SK-N-SH (cell line): Measurements from ENCODE around the gene ZDHHC19. TPM values are rescaled to one million over a fixed set of nuclear protein-coding genes. Genes with fewer than 3 reads are reported as not detected.

Experiments
- CTCF ChIA-PET: fragments of 300-600, 350-600 bp; formaldehyde crosslinking; extraction: SDS; loops from one replicate; lab custom pipeline; 2021; lab: Yijun Ruan, JAX
- POLR2A ChIA-PET: fragments of 350-600 bp; sonication (Branson Sonifier 250); formaldehyde crosslinking; extraction: SDS; loops from one replicate; lab custom pipeline; 2020; ENCODE audit warnings: antibody characterized with exemption, inconsistent platforms; lab: Yijun Ruan, JAX
- DNase-seq: peaks from one replicate; pipeline ENCODE4 v3.0.0; 2012
- H2AFZ ChIP-seq: fragments of 200-600 bp; sonication (generic); 2 replicates; pipeline ENCODE4 v1.8.1; 2016; ENCODE audit warnings: antibody characterized with exemption, mild to moderate bottlenecking, low read depth
- H3F3A ChIP-seq: fragments of 200-600 bp; sonication (generic); replicated peaks from 2 replicates; pipeline ENCODE3; 2016; ENCODE audit warnings: antibody characterized with exemption, mild to moderate bottlenecking; ENCODE audit not compliant: insufficient read depth
- H3K27ac ChIP-seq, 2 experiments: fragments of 200-500 bp in 1 of 2; fragments of 200-600 bp in 1 of 2; sonication (Bioruptor generic) in 1 of 2; sonication (generic), shearing (Covaris generic) in 1 of 2; 2 replicates each; pipeline versions ENCODE4 v1.5.1 to v1.6.1; 2014 to 2016; ENCODE audit warnings: low read depth in 2 of 2, inconsistent platforms in 1 of 2, low read length in 1 of 2, mild to moderate bottlenecking in 1 of 2, mixed read lengths in 1 of 2
- H3K27me3 ChIP-seq: fragments of 200-600 bp; sonication (generic), shearing (Covaris generic); 2 replicates; pipeline ENCODE4 v1.6.1; 2016; ENCODE audit warnings: mixed run types; ENCODE audit not compliant: insufficient read depth
- H3K36me3 ChIP-seq, 2 experiments: fragments of 200-500 bp in 1 of 2; fragments of 200-600 bp in 1 of 2; sonication (Bioruptor generic) in 1 of 2; sonication (generic) in 1 of 2; replicated peaks in 1 of 2; 2 replicates each; pipeline versions ENCODE3 to v1.5.1; 2014 to 2016; ENCODE audit warnings: low read length in 1 of 2, mild to moderate bottlenecking in 1 of 2; ENCODE audit not compliant: insufficient read depth in 2 of 2, control insufficient read depth in 1 of 2
- H3K4me1 ChIP-seq, 2 experiments: fragments of 200-500 bp in 1 of 2; fragments of 200-600 bp in 1 of 2; sonication (Bioruptor generic) in 1 of 2; sonication (generic), shearing (Covaris generic) in 1 of 2; 2 replicates each; pipeline versions ENCODE4 v1.5.1 to v1.6.1; 2014 to 2016; ENCODE audit warnings: low read depth in 1 of 2, low read length in 1 of 2, mixed run types in 1 of 2; ENCODE audit not compliant: insufficient read depth in 2 of 2, control insufficient read depth in 1 of 2
- H3K4me2 ChIP-seq: fragments of 200-600 bp; sonication (generic), shearing (Covaris generic); 2 replicates; pipeline ENCODE4 v1.6.1; 2017; ENCODE audit warnings: mixed run types
- H3K4me3 ChIP-seq, 2 experiments: fragments of 200-500 bp in 1 of 2; fragments of 200-600 bp in 1 of 2; sonication (Bioruptor generic) in 1 of 2; sonication (generic), shearing (Covaris generic) in 1 of 2; 2 replicates each; pipeline versions ENCODE4 v1.5.1 to v1.8.1; 2014 to 2016; ENCODE audit warnings: low read depth in 2 of 2, inconsistent platforms in 1 of 2, low read length in 1 of 2, mild to moderate bottlenecking in 1 of 2, mixed read lengths in 1 of 2, moderate library complexity in 1 of 2
- H3K79me2 ChIP-seq: fragments of 200-600 bp; sonication (generic); 2 replicates; pipeline ENCODE4 v1.8.1; 2017; ENCODE audit warnings: mild to moderate bottlenecking; ENCODE audit not compliant: insufficient read depth
- H3K9ac ChIP-seq: fragments of 200-600 bp; sonication (generic); 2 replicates; pipeline ENCODE4 v1.6.1; 2017; ENCODE audit warnings: mixed run types
- H3K9me2 ChIP-seq: fragments of 200-600 bp; sonication (generic); 2 replicates; pipeline ENCODE4 v1.6.1; 2017; ENCODE audit warnings: mixed run types
- H3K9me3 ChIP-seq: fragments of 200-600 bp; sonication (generic); 2 replicates; pipeline ENCODE4 v1.6.1; 2017; ENCODE audit warnings: mixed run types, mild to moderate bottlenecking, moderate library complexity
- H4K20me1 ChIP-seq: fragments of 200-600 bp; sonication (generic); 2 replicates; pipeline ENCODE4 v1.6.1; 2017; ENCODE audit warnings: mild to moderate bottlenecking, mixed run types; ENCODE audit not compliant: insufficient read depth
- CHD2 ChIP-seq: fragments of 150-350 bp; IDR thresholded peaks from 2 replicates; pipeline ENCODE4 v1.6.1; 2018; ENCODE audit warnings: low read length; ENCODE audit not compliant: partially characterized antibody
- EP300 ChIP-seq, 2 experiments: IDR thresholded peaks; 2 replicates each; pipeline versions ENCODE4 v1.4.0 to v1.6.1; 2012; ENCODE audit warnings: borderline replicate concordance in 1 of 2, low read depth in 1 of 2, low read length in 1 of 2
- FOSL2 ChIP-seq: IDR thresholded peaks from 2 replicates; pipeline ENCODE4 v1.4.0; 2012; ENCODE audit warnings: low read depth, mild to moderate bottlenecking, moderate library complexity, borderline replicate concordance
- FOXM1 ChIP-seq: IDR thresholded peaks from 2 replicates; pipeline ENCODE4 v1.4.0; 2012; ENCODE audit warnings: low read depth, mild to moderate bottlenecking
- GABPA ChIP-seq: IDR thresholded peaks from 2 replicates; pipeline ENCODE4 v1.4.0; 2012; ENCODE audit warnings: low read depth, mild to moderate bottlenecking
- GATA2 ChIP-seq: sonication (generic); formaldehyde crosslinking; IDR thresholded peaks from 2 replicates; pipeline ENCODE4 v1.5.0; 2020; ENCODE audit warnings: mild to moderate bottlenecking, missing genetic modification reagents
- JUND ChIP-seq: IDR thresholded peaks from 2 replicates; pipeline ENCODE4 v1.4.0; 2012
- NFIC ChIP-seq: IDR thresholded peaks from 2 replicates; pipeline ENCODE4 v1.4.0; 2012; ENCODE audit warnings: borderline replicate concordance
- PBX3 ChIP-seq: IDR thresholded peaks from 2 replicates; pipeline ENCODE4; 2012
- RXRA ChIP-seq: IDR thresholded peaks from 2 replicates; pipeline ENCODE4 v1.4.0; 2012; ENCODE audit warnings: low read depth, mild to moderate bottlenecking, borderline replicate concordance
- SIN3A ChIP-seq: IDR thresholded peaks from 2 replicates; pipeline ENCODE4 v1.6.1; 2012; ENCODE audit warnings: low read depth, mild to moderate bottlenecking, low read length, moderate library complexity, borderline replicate concordance
- TAF1 ChIP-seq: IDR thresholded peaks from 2 replicates; pipeline ENCODE4 v1.6.1; 2012; ENCODE audit warnings: low read depth, mild to moderate bottlenecking, low read length, moderate library complexity, borderline replicate concordance
- TCF12 ChIP-seq: IDR thresholded peaks from 2 replicates; pipeline ENCODE4 v1.4.0; 2012
- USF1 ChIP-seq: IDR thresholded peaks from 2 replicates; pipeline ENCODE4 v1.4.0; 2012; ENCODE audit warnings: low read depth, borderline replicate concordance
- WGBS: methylation state at CpG from one replicate; pipeline ENCODE4 v1.1.6; 2017; ENCODE audit warnings: low lambda C conversion rate; 5-methylcytosine and 5-hydroxymethylcytosine counted together
- polyA plus RNA-seq, 3 experiments: library from polyadenylated mRNA; depleted of rRNA; stranded (reverse); fragments of >200 nt; gene quantifications; 2 replicates each; pipeline ENCODE4 v1.2.3, GENCODE V29; 2012
- TF ChIP-seq, protein P1 (sequence below): IDR thresholded peaks from 2 replicates; pipeline ENCODE4 v1.4.0; 2012; ENCODE audit warnings: low read depth
- TF ChIP-seq, protein P2 (sequence below): fragments of 200-600 bp; sonication (generic); IDR thresholded peaks from 2 replicates; pipeline ENCODE4 v1.6.1; 2017; ENCODE audit warnings: antibody characterized with exemption, mild to moderate bottlenecking, moderate library complexity

Gene ZDHHC19
- polyA plus RNA-seq, 1 of the 3 experiments (the other 2 are of a cell fraction): not detected

- no peaks in the 10 kb centered on the region for H3K79me2 ChIP-seq
- no peak overlapping the region for H3K4me3 ChIP-seq
- H3K9me2 ChIP-seq: no peaks in the 10 kb centered on the region
- CTCF ChIA-PET: interaction anchor here (1.0 to 2.3 kb wide), 4 partner anchors 11 to 319 kb away, joined by 3 to 9 read pairs (median 3); no protein-coding TSS in a partner anchor
- H3K27ac ChIP-seq: peak overlapping the region in 1 of 2 experiments; percentile 14; a peak in 1 of 4 replicates
- TF ChIP-seq JUND (no peak), EP300 (IDR thresholded peaks at IDR 0.05; ENCODE audit: borderline replicate concordance in 1 of 2, low read depth in 1 of 2, low read length in 1 of 2) (no peak), RXRA (no peak), CHD2 (no peak)
- no peaks in the 10 kb centered on the region for H4K20me1 ChIP-seq
- no peak overlapping the region for H3K4me2 ChIP-seq
- DNase-seq: no peak
- no peaks in the 10 kb centered on the region for H3F3A ChIP-seq
- POLR2A ChIA-PET: no interaction called here
- no peak overlapping the region for H2AFZ ChIP-seq
- H3K4me1 ChIP-seq: peaks cover 0 to 17% of the 10 kb centered on the region in 2 experiments; a peak in 1 of 4 replicates
- WGBS: 91% methylated on average over 10 of the region's 13 CpGs
- no peaks in the 10 kb centered on the region for H3K27me3 ChIP-seq
- no peaks in the 10 kb centered on the region for H3K36me3 ChIP-seq
- H3K9me3 ChIP-seq: no peaks in the 10 kb centered on the region
- H3K9ac ChIP-seq: no peak overlapping the region
Measured at GRCh38 chr3:196218155-196218712, 7.0 kb upstream of the ZDHHC19 start.

DNA sequence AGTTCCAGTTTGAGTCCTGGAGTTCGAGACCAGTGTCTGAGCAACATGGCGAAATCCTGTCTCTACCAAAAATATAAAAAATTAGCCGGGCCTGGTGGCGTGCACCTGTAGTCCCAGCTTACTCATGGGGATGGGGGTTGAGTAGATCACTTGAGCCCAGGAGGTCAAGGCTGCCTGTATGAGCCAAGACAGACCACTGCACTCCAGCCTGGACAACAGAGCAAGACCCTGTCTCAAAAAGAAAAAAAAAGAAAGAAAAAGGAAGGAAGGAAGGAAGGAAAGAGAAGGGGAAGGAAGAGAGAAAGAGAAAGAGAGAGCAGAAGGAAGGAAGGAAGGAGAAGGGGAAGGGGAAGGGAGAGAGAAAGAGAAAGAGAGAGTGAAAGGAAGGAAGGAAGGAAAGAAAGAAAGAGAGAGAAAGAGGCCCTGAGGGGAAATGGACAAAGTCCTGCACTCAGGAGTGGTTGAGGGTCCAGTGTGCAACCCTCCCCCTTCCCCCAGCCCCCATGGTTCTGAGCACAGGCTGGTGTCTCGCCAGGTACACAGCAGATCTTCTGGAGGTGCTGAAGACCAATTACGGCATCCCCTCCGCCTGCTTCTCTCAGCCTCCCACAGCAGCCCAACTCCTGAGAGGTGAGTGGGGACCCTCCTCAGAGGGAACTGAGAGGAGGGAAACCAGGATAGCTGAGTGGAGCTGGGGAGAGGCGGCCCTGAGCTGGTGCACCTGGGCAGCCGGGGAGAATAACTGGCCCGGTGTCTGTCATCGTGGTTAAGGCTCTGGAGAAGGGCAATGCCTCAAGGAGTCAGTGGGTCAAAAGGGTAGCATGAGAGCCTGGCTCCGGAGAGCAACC is 6.3 kb upstream of the ZDHHC19 start:
- no peaks in the 10 kb centered on the region for H4K20me1 ChIP-seq
- no peak overlapping the region for H3K9ac ChIP-seq
- ChIA-PET POLR2A (no interaction called here), CTCF (interaction anchor here (1.0 to 2.3 kb wide), 2 partner anchors 21 to 320 kb away, joined by 3 to 9 read pairs; no protein-coding TSS in a partner anchor)
- H3K79me2 ChIP-seq: no peaks in the 10 kb centered on the region
- H3K4me1 ChIP-seq: peaks cover 0 to 17% of the 10 kb centered on the region in 2 experiments; a peak in 1 of 4 replicates
- 91% methylated on average over 11 of the region's 12 CpGs for WGBS
- H3K27me3 ChIP-seq: no peaks in the 10 kb centered on the region
- no peak for DNase-seq
- H3K36me3 ChIP-seq: no peaks in the 10 kb centered on the region
- H3K9me2 ChIP-seq: no peaks in the 10 kb centered on the region
- no peak overlapping the region for H3K27ac ChIP-seq
- H2AFZ ChIP-seq: no peak overlapping the region
- no peaks in the 10 kb centered on the region for H3K9me3 ChIP-seq
- H3K4me2 ChIP-seq: no peak overlapping the region
- TF ChIP-seq, protein P1, sequence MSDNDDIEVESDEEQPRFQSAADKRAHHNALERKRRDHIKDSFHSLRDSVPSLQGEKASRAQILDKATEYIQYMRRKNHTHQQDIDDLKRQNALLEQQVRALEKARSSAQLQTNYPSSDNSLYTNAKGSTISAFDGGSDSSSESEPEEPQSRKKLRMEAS: no peak
- no peaks in the 10 kb centered on the region for H3F3A ChIP-seq
- no peak overlapping the region for H3K4me3 ChIP-seq

- Histone ChIP-seq H3K4me1 (peaks cover 0 to 17% of the 10 kb centered on the region in 2 experiments; a peak in 1 of 4 replicates), H4K20me1 (no peaks in the 10 kb centered on the region), H3K79me2 (no peaks in the 10 kb centered on the region), H3K27me3 (no peaks in the 10 kb centered on the region), H3F3A (no peaks in the 10 kb centered on the region), H3K9me3 (no peaks in the 10 kb centered on the region), H3K36me3 (no peaks in the 10 kb centered on the region), H2AFZ (no peak overlapping the region), H3K9me2 (no peaks in the 10 kb centered on the region), H3K27ac (no peak overlapping the region), H3K4me2 (no peak overlapping the region), H3K4me3 (no peak overlapping the region), H3K9ac (no peak overlapping the region)
- WGBS: 90% methylated on average over 11 of the region's 25 CpGs
- no peak for DNase-seq
- ChIA-PET POLR2A (no interaction called here), CTCF (no interaction called here)
- TF ChIP-seq FOXM1 (no peak), GATA2 (CRISPR knock-in tag) (no peak), PBX3 (no peak), USF1 (no peak), NFIC (no peak), FOSL2 (no peak), GABPA (no peak), JUND (no peak), SIN3A (no peak), TCF12 (no peak), TAF1 (no peak)
- TF ChIP-seq, protein P1: no peak
- TF ChIP-seq, protein P2, sequence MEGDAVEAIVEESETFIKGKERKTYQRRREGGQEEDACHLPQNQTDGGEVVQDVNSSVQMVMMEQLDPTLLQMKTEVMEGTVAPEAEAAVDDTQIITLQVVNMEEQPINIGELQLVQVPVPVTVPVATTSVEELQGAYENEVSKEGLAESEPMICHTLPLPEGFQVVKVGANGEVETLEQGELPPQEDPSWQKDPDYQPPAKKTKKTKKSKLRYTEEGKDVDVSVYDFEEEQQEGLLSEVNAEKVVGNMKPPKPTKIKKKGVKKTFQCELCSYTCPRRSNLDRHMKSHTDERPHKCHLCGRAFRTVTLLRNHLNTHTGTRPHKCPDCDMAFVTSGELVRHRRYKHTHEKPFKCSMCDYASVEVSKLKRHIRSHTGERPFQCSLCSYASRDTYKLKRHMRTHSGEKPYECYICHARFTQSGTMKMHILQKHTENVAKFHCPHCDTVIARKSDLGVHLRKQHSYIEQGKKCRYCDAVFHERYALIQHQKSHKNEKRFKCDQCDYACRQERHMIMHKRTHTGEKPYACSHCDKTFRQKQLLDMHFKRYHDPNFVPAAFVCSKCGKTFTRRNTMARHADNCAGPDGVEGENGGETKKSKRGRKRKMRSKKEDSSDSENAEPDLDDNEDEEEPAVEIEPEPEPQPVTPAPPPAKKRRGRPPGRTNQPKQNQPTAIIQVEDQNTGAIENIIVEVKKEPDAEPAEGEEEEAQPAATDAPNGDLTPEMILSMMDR: no peak
Measured at GRCh38 chr3:196216681-196217211, 5.5 kb upstream of the ZDHHC19 start.
